HG03432 (cell line): ENCODE data around the gene C9orf50.

Source experiments
- ATAC-seq: cut with Tn5 transposase; IDR thresholded peaks from one replicate; pipeline ENCODE4 v1.9.1; 2021; ENCODE audit warnings: mild to moderate bottlenecking, moderate library complexity; ENCODE audit not compliant: unreplicated experiment

Gene C9orf50

DNA sequence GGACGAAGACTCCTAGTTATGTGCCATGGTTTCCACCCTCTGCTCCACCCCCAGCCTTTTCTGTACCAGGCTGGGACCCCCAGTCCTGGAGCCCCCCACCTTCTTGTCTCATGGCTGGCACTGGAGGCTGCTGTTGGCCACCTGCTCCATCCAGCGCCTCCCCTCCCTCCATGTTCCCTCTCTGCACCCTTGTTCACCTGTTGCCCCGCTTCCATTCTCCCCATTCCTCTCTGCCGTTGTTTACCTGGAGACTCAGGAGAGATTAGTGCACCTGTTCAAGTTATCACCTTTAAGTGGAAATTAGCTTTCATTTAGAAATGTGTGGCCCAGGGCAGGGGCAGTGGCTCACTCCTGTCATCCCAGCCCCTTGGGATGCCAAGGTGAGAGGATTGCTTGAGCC is 12.3 kb upstream of the C9orf50 start:
- no peak for ATAC-seq

- no peak for ATAC-seq
Measured at GRCh38 chr9:129632460-129632859, 11.6 kb upstream of the C9orf50 start.

DNA sequence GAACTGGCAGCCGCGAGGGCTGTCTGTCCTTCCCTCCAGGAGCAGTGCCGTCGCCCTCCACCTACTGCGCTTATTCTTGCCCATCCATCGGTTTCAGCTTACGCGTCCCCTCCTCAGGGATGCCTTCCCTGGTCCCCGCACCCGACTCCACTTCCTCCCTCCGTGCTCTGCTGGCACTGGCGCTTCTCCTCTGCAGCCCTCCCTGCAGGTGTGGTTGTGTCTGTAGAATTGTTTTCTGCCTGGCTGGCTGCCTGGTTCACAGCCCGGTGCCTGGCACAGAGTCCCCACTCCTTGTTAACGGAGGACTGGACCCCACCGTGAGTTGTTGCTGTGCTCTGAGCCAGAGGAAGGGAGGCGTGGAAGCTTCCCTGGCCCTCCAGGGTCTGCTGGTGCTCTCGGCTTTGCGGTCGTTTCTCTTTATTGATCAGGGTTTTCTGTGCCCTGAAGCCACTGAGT is 10.8 kb upstream of the C9orf50 start:
- no peak for ATAC-seq

- no peak for ATAC-seq
Measured at GRCh38 chr9:129630967-129631673, 10.2 kb upstream of the C9orf50 start.

DNA sequence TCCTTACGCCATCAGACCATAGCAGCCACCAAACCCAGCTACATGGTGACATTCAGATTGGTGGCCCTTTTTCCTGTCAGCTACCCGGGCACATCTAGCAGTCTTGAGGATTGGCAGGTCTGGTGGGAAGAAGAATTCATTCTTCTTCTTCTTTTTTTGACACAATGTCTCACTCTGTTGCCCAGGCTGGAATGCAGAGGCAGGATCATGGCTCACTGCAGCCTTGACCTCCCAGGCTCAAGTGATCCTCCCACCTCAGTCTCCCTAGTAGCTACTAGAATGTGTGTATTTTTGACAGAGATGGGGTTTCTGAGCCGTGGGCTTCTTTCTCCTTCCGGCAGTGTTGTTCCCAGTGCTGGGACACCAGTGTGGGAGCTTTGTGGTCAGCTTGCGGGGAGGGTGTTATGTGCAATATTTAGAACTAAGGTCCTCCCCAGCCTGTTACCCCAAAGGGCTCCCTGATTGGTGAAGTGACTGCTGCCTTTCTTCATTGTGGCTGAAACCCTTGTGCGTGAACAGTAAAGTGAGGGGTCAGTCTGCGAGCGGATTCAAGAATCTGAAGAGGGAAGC is 8.4 kb upstream of the C9orf50 start:
- no peak for ATAC-seq

GRCh38 chr9:129628709-129629108 is 7.8 kb upstream of the C9orf50 start:
- no peak for ATAC-seq

GRCh38 chr9:129627556-129628440 is 6.9 kb upstream of the C9orf50 start:
- ATAC-seq, result no peak

GRCh38 chr9:129626625-129627284 is 5.9 kb upstream of the C9orf50 start:
- peak; percentile 26 for ATAC-seq

GRCh38 chr9:129626079-129626624 is 5.3 kb upstream of the C9orf50 start, which contains the start of gene NTMT1:
Gene NTMT1, plus strand, starts transcription at chr9:129626163. Its CDS starts 6,541 bp downstream, at chr9:129632704.
- ATAC-seq, result peak; percentile 83

DNA sequence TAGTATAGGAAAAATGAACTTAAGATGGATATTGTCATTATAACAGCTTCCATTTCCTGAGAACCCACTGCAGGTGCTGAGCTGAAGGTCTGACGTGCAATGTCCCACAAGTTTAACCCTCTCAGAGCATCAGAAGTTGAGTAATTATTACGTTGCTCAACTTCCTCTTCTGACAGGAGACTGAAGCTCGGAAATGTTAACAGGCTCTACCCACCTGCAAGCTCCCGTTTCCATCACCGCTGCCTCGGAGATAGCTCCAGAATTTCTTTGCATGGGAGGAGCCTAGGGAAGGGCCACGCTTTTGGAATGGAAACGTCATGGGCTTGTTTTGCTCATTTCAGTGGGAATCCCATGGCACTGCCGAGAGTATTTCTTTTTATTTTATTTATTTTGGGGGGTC is 4.0 kb upstream of the C9orf50 start:
- no peak for ATAC-seq

- ATAC-seq, result no peak
Measured at GRCh38 chr9:129624168-129624759, 3.4 kb upstream of the C9orf50 start.

DNA sequence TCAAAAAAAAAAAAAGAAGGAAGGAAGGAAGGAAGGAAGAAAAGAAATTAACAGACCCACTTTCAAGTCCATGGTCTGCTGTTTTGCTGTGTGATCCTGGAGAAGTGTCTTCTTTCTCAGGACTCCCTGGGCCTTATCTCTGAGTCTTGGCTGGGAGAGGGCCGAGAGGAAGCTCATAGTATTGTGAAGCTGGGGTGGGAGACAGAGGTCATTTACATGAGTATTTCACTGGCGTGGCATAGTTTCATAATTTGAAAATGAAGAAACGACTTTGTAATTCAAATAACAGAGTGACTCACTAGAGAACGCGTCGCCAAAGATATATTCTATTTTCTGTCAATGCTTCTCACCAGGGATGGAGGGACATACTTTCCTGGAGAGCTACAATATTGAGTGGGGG is 2.4 kb upstream of the C9orf50 start:
- no peak for ATAC-seq

DNA sequence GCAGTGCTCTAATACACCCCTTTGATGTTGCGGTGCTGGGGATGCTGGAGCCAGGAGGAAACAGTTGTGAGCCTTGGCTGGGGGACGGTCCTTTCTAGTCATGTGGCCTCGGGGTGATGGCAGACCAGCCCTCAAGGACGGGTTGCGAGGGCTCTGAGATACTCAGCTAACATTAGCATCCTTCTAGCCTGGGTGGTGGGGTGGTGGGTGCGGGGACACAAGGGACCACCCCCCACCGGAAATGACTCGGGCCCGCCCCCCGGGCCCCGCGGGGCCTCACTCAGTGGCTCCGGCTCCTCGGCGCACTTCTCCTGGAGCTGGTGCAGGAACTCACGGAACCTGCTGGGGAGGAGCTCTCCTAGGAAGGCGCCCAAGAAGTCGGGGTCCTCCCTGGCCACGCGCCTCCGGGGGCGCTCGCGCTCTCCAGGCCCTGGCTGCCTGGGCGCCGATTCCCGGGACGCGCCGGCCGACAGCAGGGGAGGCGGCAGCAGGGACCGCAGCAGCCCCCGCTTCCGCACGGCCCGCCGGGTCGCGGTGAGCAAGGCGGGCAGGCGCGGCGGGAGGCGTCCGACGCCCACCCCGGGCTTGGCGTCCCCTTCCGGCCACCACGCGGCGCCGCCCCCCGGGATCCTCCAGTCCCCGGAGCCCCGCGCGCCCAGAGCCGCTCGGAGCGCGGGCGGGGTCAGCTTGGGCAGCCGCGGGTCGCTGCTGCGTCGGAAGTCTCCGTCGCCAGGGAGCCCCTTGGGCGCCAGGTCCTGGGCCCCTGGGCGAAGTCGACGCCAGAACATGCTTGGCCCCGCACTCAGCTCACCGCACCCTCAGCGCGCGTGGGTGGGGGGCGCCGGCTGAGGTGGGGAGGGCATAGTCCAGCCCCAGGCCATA is 873 bp downstream of the C9orf50 start:
- no peak for ATAC-seq

- ATAC-seq, result no peak
Measured at GRCh38 chr9:129617167-129617566, 3.7 kb downstream of the C9orf50 start.

GRCh38 chr9:129615407-129616285 is 5.3 kb downstream of the C9orf50 start:
- ATAC-seq, result no peak

GRCh38 chr9:129614932-129615331 is 6.0 kb downstream of the C9orf50 start:
- no peak for ATAC-seq

GRCh38 chr9:129613520-129614175 is 7.3 kb downstream of the C9orf50 start:
- no peak for ATAC-seq
